PFSK-1 (cell line): ENCODE data around the gene JPH3.

ENCODE experiments used
- POLR2AphosphoS5 ChIP-seq: IDR thresholded peaks from 2 replicates; pipeline ENCODE4 v1.6.1; 2012; ENCODE audit warnings: low read depth, mild to moderate bottlenecking, control low read depth, low read length, moderate library complexity
- SIN3A ChIP-seq: IDR thresholded peaks from 2 replicates; pipeline ENCODE4 v1.6.1; 2012; ENCODE audit warnings: mild to moderate bottlenecking, low read length, moderate library complexity, borderline replicate concordance; ENCODE audit not compliant: insufficient read depth
- TAF1 ChIP-seq: IDR thresholded peaks from 2 replicates; pipeline ENCODE4 v1.6.1; 2012; ENCODE audit warnings: low read length, control low read depth, borderline replicate concordance; ENCODE audit not compliant: insufficient read depth
- TF ChIP-seq, protein P1 (sequence below), 2 experiments: IDR thresholded peaks; 2 replicates each; pipeline versions ENCODE4 v1.6.1 to v1.8.0; 2011 to 2012; ENCODE audit warnings: low read depth in 2 of 2, low read length in 2 of 2, control low read depth in 1 of 2, inconsistent platforms in 1 of 2, mild to moderate bottlenecking in 1 of 2, moderate library complexity in 1 of 2; ENCODE audit not compliant: insufficient read depth in 1 of 2

DNA sequence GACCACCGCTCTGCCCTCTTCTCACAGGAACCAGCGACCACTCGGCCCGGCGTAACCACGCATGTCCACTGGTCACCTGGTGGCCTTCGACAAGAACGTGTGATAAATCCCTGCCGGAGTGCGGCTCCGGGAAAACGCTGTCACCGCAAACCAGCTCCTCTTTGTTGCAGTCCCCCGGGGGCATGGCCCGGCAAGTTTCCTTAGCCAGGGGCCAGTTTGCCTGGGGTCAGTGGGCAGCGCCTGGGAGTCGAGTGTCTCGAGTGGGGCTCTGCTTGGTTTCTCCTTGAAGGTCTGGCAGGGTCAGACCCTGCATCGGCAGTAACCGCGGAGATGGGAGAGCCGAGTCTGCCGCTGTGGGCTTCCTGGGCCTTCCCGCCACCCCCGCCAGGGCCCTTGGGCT is 52.5 kb downstream of the JPH3 start:
- TF ChIP-seq TAF1 = no peak
- TF ChIP-seq POLR2AphosphoS5 = no peak
- TF ChIP-seq, protein P1, sequence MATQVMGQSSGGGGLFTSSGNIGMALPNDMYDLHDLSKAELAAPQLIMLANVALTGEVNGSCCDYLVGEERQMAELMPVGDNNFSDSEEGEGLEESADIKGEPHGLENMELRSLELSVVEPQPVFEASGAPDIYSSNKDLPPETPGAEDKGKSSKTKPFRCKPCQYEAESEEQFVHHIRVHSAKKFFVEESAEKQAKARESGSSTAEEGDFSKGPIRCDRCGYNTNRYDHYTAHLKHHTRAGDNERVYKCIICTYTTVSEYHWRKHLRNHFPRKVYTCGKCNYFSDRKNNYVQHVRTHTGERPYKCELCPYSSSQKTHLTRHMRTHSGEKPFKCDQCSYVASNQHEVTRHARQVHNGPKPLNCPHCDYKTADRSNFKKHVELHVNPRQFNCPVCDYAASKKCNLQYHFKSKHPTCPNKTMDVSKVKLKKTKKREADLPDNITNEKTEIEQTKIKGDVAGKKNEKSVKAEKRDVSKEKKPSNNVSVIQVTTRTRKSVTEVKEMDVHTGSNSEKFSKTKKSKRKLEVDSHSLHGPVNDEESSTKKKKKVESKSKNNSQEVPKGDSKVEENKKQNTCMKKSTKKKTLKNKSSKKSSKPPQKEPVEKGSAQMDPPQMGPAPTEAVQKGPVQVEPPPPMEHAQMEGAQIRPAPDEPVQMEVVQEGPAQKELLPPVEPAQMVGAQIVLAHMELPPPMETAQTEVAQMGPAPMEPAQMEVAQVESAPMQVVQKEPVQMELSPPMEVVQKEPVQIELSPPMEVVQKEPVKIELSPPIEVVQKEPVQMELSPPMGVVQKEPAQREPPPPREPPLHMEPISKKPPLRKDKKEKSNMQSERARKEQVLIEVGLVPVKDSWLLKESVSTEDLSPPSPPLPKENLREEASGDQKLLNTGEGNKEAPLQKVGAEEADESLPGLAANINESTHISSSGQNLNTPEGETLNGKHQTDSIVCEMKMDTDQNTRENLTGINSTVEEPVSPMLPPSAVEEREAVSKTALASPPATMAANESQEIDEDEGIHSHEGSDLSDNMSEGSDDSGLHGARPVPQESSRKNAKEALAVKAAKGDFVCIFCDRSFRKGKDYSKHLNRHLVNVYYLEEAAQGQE (IDR thresholded peaks at IDR 0.05; ENCODE audit: insufficient read depth in 1 of 2, low read depth in 2 of 2, low read length in 2 of 2) = no peak
- no peak for TF ChIP-seq SIN3A
